HG03354 (cell line): Measurements from ENCODE around the gene SPIRE2.
"Not testable (repeated sequence)": the region's sequence is repeated elsewhere in the genome, so short reads cannot be mapped to it uniquely, and the experiment has no call there.

Source experiments
- ATAC-seq: cut with Tn5 transposase; IDR thresholded peaks from one replicate; pipeline ENCODE4 v1.9.1; 2021; ENCODE audit warnings: mild to moderate bottlenecking; ENCODE audit not compliant: unreplicated experiment, poor library complexity, severe bottlenecking

Gene SPIRE2

DNA sequence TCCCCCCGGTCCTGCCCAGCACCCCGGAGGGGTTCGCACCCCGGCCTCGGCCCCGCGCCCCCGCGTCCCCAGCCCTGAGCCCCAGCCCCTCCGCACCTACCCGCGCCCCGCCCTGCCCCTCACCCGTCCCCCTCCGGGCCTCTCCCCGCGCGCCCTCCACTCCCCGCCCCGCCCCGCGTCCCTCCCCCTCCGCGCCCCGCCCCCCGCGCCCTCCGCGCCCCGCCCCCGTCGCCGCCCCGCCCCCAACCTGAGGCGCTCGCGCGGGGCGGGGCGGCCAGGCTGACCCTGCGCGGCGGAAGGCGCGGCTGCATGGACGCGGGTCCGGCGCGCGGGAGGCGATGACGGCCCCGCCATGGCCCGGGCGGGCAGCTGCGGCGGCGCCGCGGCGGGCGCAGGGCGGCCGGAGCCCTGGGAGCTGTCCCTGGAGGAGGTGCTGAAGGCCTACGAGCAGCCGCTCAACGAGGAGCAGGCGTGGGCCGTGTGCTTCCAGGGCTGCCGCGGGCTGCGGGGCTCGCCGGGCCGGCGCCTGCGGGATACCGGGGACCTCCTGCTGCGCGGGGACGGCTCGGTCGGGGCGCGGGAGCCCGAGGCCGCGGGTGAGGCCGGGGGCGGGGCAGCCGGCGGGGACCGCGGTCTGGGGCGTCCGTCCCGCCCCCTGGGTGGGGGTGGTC, at the start of gene SPIRE2:
Gene SPIRE2, plus strand, starts transcription at position 277 of the 671 bp plus-strand sequence. Its CDS starts 76 bp downstream, at position 353.
- ATAC-seq = peak; percentile 64

DNA sequence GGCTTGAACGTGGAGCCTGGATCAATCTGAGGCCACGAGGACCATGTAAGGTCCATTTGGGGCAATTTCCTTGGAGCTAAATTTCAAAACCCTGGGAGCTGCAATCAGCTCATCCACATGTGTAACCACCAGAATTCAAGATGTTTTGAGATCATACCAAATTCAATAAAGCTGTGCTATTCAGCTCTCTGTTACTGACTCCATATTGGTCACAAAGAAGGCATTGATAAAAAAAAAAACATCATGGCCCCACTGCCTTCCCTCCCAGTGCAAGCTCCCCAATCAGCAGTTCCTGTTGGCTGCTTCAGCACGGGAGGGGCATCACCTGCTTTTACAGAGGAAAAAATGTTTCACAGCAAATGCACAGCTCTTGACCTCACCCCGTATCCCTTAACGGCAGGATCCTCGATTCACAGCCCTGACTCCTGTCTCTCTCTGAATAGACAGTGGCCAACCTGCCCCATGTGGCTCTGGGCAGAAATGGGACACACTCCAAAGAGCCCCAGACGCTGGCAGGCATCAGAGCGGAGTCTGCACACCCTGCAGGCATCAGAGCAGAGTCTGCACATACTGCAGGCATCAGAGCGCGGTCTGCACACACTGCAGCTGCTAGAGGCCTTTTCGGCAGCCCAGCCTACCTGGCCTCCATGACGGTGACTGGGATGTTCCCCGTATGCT, 48.9 kb upstream of the SPIRE2 start:
- no peak for ATAC-seq

- no peak for ATAC-seq
Observed at GRCh38 chr16:89779909-89780305, 48.4 kb upstream of the SPIRE2 start.

DNA sequence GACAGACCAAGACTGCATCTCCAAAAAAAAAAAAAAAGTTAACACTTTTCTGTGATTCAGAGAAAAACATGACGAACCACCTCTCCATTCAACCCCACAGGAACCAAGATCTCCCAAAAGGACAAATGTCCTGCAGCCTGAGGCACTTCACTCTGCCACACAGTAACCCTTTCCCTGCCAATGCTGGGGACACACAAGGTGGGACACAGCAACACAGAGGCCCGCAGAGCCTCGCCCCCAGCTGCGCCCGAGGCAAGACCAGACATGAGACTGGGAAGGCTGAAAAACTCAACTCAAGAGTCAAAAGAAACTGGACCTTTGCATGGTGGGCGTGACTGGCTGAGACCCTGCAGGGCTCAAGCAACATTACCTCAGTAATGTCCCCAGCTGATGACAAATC, 45.8 kb upstream of the SPIRE2 start:
- ATAC-seq = no peak

- not testable (repeated sequence) for ATAC-seq
Observed at GRCh38 chr16:89783952-89784351, 44.3 kb upstream of the SPIRE2 start.

DNA sequence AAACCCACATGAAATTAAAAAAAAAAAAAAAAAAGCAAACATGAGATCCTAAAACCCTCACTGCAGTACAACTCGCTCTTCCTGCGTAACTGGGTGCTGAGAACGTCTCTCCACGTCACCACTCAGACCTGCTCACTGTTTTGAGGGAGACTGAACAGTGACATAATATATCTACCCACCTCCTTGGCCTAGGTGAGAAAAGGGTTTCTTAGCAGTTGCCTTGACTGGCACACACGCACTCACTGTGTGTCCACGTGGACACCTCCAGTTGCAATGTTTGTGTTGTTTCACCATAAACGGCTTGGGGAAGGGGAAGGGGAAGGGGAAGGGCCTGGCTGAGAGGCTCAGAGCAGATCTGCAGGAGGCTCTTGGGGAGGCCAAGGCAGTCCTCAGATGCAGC, 43.9 kb upstream of the SPIRE2 start:
- no peak for ATAC-seq

- no peak for ATAC-seq
Observed at GRCh38 chr16:89785523-89786155, 42.6 kb upstream of the SPIRE2 start.

DNA sequence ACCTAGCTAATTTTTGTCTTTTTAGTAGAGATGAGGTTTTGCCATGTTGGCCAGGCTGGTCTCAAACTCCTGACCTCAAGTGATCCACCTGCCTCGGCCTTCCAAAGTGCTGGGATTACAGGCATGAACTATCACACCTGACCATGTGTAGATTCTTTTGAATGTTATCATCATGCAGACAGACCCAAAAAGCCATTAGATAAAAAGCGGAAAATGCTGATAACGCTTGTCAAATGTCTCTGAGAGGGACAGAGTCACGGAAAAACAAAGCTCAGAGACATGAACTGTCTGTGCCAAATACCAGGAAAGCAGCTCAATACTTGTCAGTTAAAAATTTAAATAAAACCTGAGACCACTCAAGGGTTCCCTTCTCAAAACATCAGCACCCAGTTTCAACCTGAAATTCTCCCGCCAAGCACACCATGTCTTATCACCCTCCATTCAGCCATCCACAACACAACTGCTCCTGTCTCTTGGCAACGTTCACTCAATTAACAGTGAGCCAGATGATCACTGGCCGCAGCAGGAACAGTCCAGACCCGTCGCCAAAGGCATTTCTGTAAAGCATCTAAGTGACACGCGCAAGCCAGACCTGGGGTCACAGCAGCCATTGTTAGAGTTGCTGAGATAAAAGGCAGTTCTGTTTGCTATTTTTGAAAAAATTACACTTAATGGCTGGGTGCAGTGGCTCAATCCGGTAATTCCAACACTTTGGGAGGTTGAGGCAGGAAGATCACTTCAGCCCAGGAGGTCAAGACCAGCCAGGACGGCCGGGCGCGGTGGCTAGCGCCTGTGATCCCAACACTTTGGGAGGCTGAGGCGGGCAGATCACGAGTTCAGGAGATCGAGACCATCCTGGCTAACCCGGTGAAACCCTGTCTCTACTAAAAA, 41.6 kb upstream of the SPIRE2 start:
- ATAC-seq = no peak

- no peak for ATAC-seq
Observed at GRCh38 chr16:89787365-89787805, 40.9 kb upstream of the SPIRE2 start.

GRCh38 chr16:89791278-89791995, 36.8 kb upstream of the SPIRE2 start:
- ATAC-seq = no peak

DNA sequence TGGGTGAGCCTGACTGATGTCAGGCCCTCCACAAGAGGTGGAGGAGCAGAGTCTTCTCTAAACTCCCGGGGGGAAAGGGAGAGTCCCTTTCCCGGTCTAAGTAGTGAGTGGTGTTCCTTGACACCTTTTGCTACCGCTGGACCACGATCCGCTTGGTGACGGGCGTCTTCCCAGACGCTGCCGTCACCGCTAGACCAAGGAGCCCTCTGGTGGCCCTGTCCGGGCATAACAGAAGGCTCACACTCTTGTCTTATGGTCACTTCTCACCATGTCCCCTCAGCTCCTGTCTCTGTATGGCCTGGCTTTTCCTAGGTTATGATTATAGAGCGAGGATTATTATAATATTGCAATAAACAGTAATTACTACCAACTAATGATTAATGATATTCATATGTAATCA, 35.2 kb upstream of the SPIRE2 start:
- ATAC-seq = not testable (repeated sequence)

DNA sequence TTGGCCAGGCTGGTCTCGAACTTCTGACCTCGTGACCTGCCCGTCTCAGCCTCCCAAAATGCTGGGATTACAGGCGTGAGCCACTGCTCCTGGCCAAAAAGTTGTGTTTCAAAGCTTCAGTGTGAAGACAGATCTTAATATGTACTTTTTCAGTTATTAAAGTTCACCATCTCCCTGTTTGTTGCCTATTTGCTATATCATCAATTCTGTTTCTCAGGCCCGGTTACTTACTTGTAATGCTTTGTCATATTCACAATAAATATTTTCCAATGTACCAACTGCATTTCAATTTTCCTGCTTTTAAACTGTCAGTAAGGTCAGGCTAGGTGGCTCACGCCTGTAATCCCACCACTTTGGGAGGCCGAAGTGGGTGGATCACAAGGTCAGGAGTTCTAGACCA, 34.3 kb upstream of the SPIRE2 start:
- no peak for ATAC-seq

DNA sequence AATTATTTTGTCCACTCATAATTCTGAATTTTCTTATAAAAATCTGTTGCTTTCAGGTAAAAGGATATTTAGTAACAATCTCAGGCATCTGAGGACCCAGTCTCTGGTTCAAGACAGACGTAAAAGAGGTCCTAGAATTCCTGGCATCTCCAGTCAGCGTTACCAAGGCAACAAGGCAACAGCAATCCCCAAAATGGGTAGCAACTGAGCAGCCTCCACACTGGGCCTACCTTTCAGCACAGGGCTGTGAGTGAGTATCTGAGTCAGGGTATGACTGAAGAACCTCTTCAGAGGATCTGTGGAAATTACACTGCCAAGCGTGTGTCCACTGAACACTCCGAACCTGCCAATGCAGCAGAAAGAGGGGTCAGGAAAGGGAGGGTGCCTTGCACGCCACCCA, 32.6 kb upstream of the SPIRE2 start:
- no peak for ATAC-seq

DNA sequence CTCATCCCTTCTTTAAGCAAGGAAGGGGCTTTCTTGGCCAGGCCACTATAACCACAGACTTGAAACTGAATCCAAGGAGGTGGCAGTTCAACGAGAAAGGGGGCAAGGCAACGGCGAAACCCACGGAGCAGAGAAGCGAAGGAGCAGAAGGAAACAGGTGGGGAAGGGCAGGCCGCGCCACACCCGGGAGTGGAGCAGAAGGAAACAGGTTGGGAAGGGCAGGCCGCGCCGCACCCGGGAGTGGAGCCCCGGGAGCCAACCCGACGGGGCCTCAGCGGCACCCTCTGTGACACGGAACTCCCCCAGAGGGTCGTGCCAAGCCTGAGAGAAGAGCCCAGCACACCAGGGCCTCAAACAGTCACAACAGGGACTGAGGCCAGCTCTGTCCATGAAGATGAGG, 32.2 kb upstream of the SPIRE2 start:
- ATAC-seq = no peak

DNA sequence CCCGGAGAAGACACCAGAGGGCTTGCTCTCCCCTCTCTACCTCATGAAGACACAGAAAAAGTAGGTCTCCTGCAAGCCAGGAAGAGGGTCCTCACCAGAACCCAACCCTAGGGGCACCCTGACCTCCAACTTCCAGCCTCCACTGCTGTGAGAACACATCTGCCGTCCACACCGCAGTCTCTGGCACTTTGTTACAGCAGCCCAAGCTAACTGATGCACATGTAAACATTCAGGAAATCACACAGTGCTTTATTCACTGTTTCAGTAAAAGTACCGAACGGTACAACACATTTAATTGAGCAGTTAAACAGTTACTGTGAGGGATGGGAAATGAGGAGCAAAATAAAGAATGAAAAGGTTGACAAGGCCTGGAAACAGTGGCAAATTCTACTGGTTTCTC, 30.1 kb upstream of the SPIRE2 start:
- ATAC-seq = no peak

DNA sequence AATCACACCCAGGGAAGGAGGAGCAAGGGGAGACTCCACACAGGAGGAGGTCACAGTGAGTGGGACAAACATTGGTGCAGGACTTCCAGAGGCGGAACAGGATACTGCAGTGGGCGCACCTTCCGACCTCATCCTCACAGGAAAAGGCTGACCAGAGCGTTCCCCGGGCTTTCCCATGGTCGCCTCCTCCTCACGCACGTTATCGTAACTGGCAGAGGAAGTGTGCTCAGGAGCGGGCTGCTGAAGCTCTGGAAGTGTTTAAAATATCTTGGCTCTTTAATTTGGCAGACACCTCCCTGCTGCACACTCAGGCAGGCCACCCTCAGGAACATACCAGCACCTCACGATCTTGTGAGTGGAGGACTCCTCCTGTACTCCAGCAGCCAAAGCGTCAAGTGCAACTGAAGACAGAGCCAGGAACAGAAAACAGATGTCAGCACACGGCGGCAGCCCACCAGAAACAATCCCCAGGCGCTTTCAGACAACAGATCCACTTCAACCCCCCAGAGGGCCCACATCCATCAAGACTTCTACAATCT, 29.4 kb upstream of the SPIRE2 start:
- no peak for ATAC-seq

DNA sequence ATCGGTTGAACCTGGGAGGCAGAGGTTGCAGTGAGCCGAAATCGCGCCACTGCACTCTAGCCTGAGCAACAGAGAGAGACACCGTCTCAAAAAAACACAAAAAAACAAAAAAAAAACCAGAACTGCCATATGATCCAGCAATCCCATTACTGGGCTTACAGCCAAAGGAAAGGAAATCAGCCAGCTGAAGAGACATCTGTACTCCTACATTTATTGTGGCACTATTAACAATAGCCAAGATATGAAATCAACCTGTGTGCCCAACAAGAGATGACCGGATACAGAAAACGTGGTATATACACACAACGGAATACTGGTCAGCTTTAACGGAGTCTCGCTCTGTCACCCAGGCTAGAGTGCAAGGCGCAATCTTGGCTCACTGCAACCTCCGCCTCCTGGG, 26.5 kb upstream of the SPIRE2 start:
- ATAC-seq = no peak

DNA sequence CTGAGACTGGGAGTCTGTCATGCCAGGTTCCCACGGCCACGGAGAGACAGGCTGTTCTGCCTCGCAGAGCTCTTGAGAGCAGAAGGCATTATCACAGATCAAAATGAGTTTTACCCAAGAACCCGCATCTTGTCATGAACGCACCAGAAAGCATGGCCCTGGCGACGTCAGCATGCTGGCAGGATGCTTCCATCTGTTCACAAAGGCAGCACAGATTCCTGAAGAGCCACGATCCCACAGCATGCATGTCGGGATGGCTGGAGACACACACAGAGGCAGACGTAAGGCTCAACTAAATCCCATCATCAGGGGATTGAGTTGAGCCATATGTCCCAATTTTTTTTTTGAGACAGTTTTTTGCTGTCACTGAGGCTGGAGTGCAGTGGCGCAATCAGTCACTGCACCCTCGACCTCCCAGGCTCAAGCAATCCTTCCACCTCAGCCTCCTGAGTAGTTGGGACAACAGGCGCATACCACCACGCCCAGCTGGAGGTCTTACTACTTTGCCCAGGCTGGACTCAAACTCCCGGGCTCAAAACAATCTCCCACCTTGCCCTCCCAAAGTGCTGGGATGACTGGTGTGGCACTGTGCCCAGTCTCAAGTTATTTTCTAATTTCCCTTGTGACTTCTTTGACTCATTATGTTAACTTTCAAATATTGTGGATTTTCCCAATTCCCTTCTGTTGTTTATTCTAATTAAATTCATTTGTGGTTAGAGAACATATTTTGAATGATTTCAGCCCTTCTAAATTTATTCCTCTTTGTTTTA, 23.0 kb upstream of the SPIRE2 start:
- no peak for ATAC-seq
